HK-2 (cell line): Measurements from ENCODE around the gene SNU13.
A peak's percentile ranks its signal among the peaks of the same experiment; 100 is the strongest.
"Not testable (repeated sequence)": the region's sequence is repeated elsewhere in the genome, so short reads cannot be mapped to it uniquely, and the experiment has no call there.

Experiments
- DNase-seq: peaks from one replicate; pipeline ENCODE4 v3.0.0-alpha.2; 2018; ENCODE audit not compliant: unreplicated experiment

Gene SNU13

DNA sequence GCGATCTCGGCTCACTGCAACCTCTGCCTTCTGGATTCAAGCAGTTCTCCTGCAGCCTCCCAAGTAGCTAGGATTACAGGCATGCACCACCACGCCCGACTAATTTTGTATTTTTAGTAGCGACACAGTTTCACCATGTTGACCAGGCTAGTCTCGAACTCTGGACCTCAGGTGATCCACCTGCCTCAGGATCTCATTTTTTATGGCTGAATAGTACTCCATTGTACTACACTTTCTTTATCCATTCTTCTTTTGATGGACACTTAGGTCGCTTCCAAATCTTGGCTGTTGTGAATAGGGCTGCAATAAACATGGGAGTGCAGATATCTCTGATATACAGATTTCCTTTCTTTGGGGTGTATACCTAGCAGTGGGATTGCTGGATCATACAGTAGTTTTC is 46.8 kb downstream of the SNU13 start:
- DNase-seq: no peak

DNA sequence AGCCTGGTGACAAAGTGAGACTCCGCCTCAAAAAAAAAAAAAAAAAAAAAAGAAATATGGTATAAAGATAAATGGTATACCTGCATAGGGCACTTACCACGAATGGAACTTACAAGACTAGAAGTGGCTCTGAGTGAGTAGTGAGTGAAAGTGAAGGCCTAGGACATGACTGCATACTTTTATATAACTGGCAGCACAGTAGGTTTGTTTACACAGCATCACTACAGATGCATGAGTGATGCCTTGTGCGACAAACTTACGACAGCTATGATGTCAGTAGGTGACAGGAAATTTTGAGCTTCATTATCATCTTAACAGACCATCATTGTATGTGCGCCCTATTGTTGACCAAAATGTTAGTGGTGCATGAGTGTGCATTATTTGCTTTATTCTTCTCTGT is 49.9 kb downstream of the SNU13 start:
- no peak for DNase-seq

DNA sequence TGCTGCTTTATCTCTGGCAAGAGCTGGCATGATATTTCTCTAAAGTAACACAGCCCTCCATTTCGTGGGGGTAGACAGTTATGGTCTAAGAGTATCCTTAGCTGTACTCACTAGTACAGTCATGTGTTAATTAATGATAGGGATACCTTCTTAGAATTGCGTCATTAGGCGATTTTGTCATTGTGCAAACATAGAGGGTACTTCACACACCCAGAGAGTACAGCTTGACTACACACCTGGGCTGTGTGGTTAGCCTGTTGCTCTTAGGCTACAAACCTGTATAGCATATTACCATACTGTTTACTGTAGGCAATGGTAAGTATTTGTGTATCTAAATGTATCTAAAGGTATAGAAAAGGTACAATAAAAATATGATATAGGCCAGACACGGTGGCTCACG is 50.5 kb downstream of the SNU13 start:
- DNase-seq: no peak

DNA sequence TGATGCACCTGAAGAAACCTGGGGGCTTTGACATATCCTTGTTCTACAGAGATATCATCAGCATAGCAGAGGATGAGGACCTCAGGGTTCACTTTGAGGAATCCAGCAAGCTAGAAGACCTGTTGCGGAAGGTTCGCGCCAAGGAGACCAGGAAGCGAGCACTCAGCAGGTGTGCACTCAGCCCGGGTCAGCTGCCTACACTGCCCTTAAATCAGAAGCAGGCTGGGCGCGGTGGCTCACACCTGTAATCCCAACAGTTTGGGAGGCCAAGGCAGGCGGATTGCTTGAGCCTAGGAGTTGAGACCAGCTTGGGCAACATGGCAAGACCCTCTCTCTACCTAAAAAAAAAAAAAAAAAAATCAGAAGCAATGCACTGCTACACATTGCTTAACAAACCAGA is 51.0 kb downstream of the SNU13 start:
- not testable (repeated sequence) for DNase-seq

DNA sequence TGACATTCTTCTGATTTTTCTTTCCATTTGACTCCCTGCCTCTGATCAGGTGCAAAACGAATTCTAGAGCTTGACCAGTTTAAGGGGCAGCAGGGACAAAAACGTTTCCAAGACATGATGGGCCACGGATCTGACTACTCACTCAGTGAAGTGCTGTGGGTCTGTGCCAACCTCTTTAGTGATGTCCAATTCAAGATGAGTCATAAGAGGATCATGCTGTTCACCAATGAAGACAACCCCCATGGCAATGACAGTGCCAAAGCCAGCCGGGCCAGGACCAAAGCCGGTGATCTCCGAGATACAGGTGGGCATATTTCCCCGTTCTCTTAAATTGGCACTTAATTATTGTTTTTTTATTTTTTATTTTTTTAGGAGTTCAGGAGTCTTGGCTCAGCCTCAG is 52.2 kb downstream of the SNU13 start:
- DNase-seq: peak; percentile 10

GRCh38 chr22:41634610-41635009 is 54.1 kb downstream of the SNU13 start:
- not testable (repeated sequence) for DNase-seq

- DNase-seq: not testable (repeated sequence)
These were observed 57.1 kb downstream of the SNU13 start for GRCh38 chr22:41631615-41632014.

DNA sequence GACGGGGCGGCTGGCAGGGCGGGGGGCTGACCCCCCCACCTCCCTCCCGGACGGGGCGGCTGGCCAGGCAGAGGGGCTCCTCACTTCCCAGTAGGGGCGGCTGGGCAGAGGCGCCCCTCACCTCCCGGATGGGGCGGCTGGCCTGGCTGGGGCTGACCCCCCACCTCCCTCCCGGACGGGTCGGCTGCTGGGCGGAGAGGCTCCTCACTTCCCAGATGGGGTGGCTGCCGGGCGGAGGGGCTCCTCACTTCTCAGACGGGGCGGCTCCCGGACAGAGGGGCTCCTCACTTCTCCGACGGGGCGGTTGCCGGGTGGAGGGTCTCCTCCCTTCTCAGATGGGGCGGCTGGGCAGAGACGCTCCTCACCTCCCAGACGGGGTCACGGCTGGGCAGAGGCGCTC is 57.6 kb downstream of the SNU13 start:
- DNase-seq: not testable (repeated sequence)

DNA sequence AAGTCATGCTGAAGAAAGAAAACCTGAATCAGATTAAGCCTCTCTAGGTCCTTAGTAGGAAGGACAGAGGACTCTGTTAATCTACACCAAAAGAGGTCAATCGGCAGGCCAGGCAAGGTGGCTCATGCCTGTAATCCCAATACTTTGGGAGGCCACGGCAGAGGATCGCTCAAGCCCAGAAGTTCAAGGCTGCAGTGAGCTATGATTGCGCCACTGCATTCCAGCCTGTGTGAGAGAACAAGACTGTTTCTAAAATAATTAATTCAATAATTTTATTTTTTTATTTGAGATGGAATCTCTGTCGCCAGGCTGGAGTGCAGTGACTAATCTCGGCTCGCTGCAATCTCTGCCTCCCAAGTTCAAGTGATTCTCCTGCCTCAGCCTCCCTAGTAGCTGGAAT is 63.1 kb downstream of the SNU13 start:
- DNase-seq: no peak
